GM12878 (cell line): ENCODE data around the gene CALHM3. TPM values are rescaled to one million over a fixed set of nuclear protein-coding genes. Genes with fewer than 3 reads are reported as not detected.

ENCODE experiments used
- ATAC-seq: fragments of 200-7000 bp; cut with Tn5 transposase; 3 replicates; pipeline ENCODE4 v1.9.1; 2020; ENCODE audit warnings: mild to moderate bottlenecking, moderate library complexity
- BruUV-seq: library from RNA; stranded (reverse); fragments of 400-500 nt; replicated peaks from 2 replicates; lab custom pipeline; 2021; lab: Mats Ljungman, UMichigan
- CTCF ChIA-PET: fragments of 300-600 bp; sonication (Branson Sonifier 250); formaldehyde crosslinking; extraction: SDS; loops from one replicate; lab custom pipeline; 2021; ENCODE audit warnings: inconsistent platforms; lab: Yijun Ruan, JAX
- POLR2A ChIA-PET: fragments of 350-600 bp; formaldehyde crosslinking; extraction: SDS; loops from one replicate; lab custom pipeline; 2021; ENCODE audit warnings: inconsistent platforms; lab: Charles Lee
- RAD21 ChIA-PET: fragments of 300-600 bp; sonication (Branson Sonifier 250); formaldehyde crosslinking; loops from one replicate; lab custom pipeline; 2023; ENCODE audit warnings: antibody characterized with exemption; ENCODE audit not compliant: unreplicated experiment; lab: Charles Lee
- SMC1A ChIA-PET: fragments of 300-600 bp; sonication (Branson Sonifier 250); formaldehyde crosslinking; loops from one replicate; lab custom pipeline; 2023; ENCODE audit not compliant: unreplicated experiment, uncharacterized antibody; lab: Charles Lee
- DNase-seq: peaks from one replicate; pipeline ENCODE4 v3.0.0-alpha.2; 2011; ENCODE audit warnings: low read depth, low spot score
- FAIRE-seq: peaks from 3 replicates; lab custom pipeline; 2011; peaks lifted over from hg19 to GRCh38; lab: Jason Lieb, UNC
- H2AFZ ChIP-seq: 2 replicates; pipeline ENCODE4 v1.6.0; 2011; ENCODE audit warnings: low read depth, low read length, control low read depth; ENCODE audit not compliant: control insufficient read depth
- H3K27ac ChIP-seq: 2 replicates; pipeline ENCODE4 v1.5.1; 2011; ENCODE audit warnings: control low read depth; ENCODE audit not compliant: control insufficient read depth, insufficient read depth
- H3K27me3 ChIP-seq, 2 experiments: replicated peaks in 1 of 2; 2 replicates each; pipeline versions ENCODE4 v1.6.0 to v1.6.1; 2011; ENCODE audit warnings: low read length in 1 of 2; ENCODE audit not compliant: control insufficient read depth in 2 of 2, insufficient read depth in 2 of 2
- H3K36me3 ChIP-seq, 2 experiments: 2 replicates each; pipeline ENCODE4 v1.5.1; 2011; ENCODE audit warnings: low read length in 1 of 2; ENCODE audit not compliant: control insufficient read depth in 2 of 2, insufficient read depth in 2 of 2
- H3K4me1 ChIP-seq: 2 replicates; pipeline ENCODE4 v1.6.1; 2011; ENCODE audit warnings: mild to moderate bottlenecking, low read length, moderate library complexity, mixed read lengths; ENCODE audit not compliant: control insufficient read depth, insufficient read depth
- H3K4me2 ChIP-seq: 2 replicates; pipeline ENCODE4 v1.6.0; 2011; ENCODE audit warnings: control low read depth; ENCODE audit not compliant: control insufficient read depth, insufficient read depth
- H3K4me3 ChIP-seq: fragments of 200-600 bp; sonication (generic); 2 replicates; pipeline ENCODE4 v1.5.1; 2016
- H3K79me2 ChIP-seq: 2 replicates; pipeline ENCODE4 v1.6.0; 2011; ENCODE audit warnings: low read length; ENCODE audit not compliant: control insufficient read depth, insufficient read depth
- H3K9ac ChIP-seq: 2 replicates; pipeline ENCODE4 v1.8.0; 2011; ENCODE audit warnings: low read length, control low read depth, mixed read lengths; ENCODE audit not compliant: control insufficient read depth, insufficient read depth
- H3K9me3 ChIP-seq: replicated peaks from 3 replicates; pipeline ENCODE4 v1.5.1; 2011; ENCODE audit warnings: mild to moderate bottlenecking, low read length; ENCODE audit not compliant: control insufficient read depth, insufficient read depth
- H4K20me1 ChIP-seq: 2 replicates; pipeline ENCODE4 v1.6.0; 2011; ENCODE audit not compliant: control insufficient read depth, insufficient read depth
- BCL11A ChIP-seq: IDR thresholded peaks from 2 replicates; pipeline ENCODE4 v1.6.1; 2011; ENCODE audit warnings: low read depth, low read length
- CBX3 ChIP-seq: fragments of 200-600 bp; sonication (generic); IDR thresholded peaks from 2 replicates; pipeline ENCODE4 v1.6.1; 2016; ENCODE audit warnings: low read depth, borderline replicate concordance
- CHD1 ChIP-seq: IDR thresholded peaks from 2 replicates; pipeline ENCODE4 v1.6.1; 2012; ENCODE audit warnings: low read depth, low read length, improper control_type of control experiment
- CREB1 ChIP-seq: IDR thresholded peaks from 2 replicates; pipeline ENCODE4 v1.6.1; 2012; ENCODE audit warnings: low read depth, mild to moderate bottlenecking, inconsistent platforms
- DPF2 ChIP-seq: fragments of 450-650 bp; IDR thresholded peaks from 2 replicates; pipeline ENCODE4 v1.6.1; 2017; ENCODE audit warnings: mild to moderate bottlenecking
- EGR1 ChIP-seq, 2 experiments: IDR thresholded peaks; 1 replicate in 1 of 2; 2 replicates in 1 of 2; pipeline ENCODE4 v1.6.1; 2011 to 2012; ENCODE audit warnings: low read depth in 2 of 2, low read length in 2 of 2, borderline replicate concordance in 1 of 2, mild to moderate bottlenecking in 1 of 2, moderate library complexity in 1 of 2
- EZH2 ChIP-seq: IDR thresholded peaks from 2 replicates; pipeline ENCODE4 v1.6.1; 2012; ENCODE audit warnings: low read depth, mild to moderate bottlenecking, control low read depth, inconsistent platforms, low read length, borderline replicate concordance; ENCODE audit not compliant: control insufficient read depth
- FOXM1 ChIP-seq: IDR thresholded peaks from 2 replicates; pipeline ENCODE4 v1.6.1; 2012; ENCODE audit warnings: low read depth, mild to moderate bottlenecking, inconsistent platforms, low read length, moderate library complexity
- HDAC6 ChIP-seq: fragments of 200-600 bp; sonication (generic); IDR thresholded peaks from one replicate; pipeline ENCODE4 v1.8.0; 2017; ENCODE audit warnings: antibody characterized with exemption; ENCODE audit not compliant: unreplicated experiment
- MTA3 ChIP-seq: IDR thresholded peaks from 2 replicates; pipeline ENCODE4 v1.6.1; 2012; ENCODE audit warnings: low read length, inconsistent platforms, borderline replicate concordance
- MXI1 ChIP-seq: fragments of 150-350 bp; IDR thresholded peaks from 2 replicates; pipeline ENCODE4 v1.6.1; 2011; ENCODE audit warnings: low read depth, mild to moderate bottlenecking, inconsistent platforms, low read length, improper control_type of control experiment
- RB1 ChIP-seq: fragments of 450-650 bp; formaldehyde crosslinking; IDR thresholded peaks from 2 replicates; pipeline ENCODE4 v1.6.1; 2017; ENCODE audit warnings: mild to moderate bottlenecking, borderline replicate concordance
- RELA ChIP-seq: fragments of 450-650 bp; IDR thresholded peaks from 2 replicates; pipeline ENCODE4 v1.8.0; 2014; ENCODE audit warnings: borderline replicate concordance; ENCODE audit not compliant: partially characterized antibody
- SIN3A ChIP-seq: IDR thresholded peaks from 2 replicates; pipeline ENCODE4 v1.6.1; 2012; ENCODE audit warnings: low read depth, low read length, improper control_type of control experiment
- SMC3 ChIP-seq: IDR thresholded peaks from 2 replicates; pipeline ENCODE4 v1.6.1; 2011; ENCODE audit warnings: low read length, improper control_type of control experiment, borderline replicate concordance
- SREBF1 ChIP-seq: IDR thresholded peaks from 2 replicates; pipeline ENCODE4 v1.6.1; 2012; ENCODE audit warnings: mild to moderate bottlenecking, low read length
- ZNF622 ChIP-seq: fragments of 450-650 bp; IDR thresholded peaks from 2 replicates; pipeline ENCODE4 v1.6.1; 2017; ENCODE audit warnings: mild to moderate bottlenecking, inconsistent platforms
- WGBS: methylation state at CpG from one replicate; pipeline ENCODE4 v1.1.6; 2016; ENCODE audit warnings: low lambda C conversion rate; ENCODE audit not compliant: insufficient replicate concordance, insufficient coverage; ENCODE audit errors: missing lambda C conversion rate; 5-methylcytosine and 5-hydroxymethylcytosine counted together
- in situ Hi-C: fragments of 300-500 bp; cut with MboI; formaldehyde crosslinking; loops from 9 replicates; pipeline ENCODE4 v1.14.3; 2018; ENCODE audit warnings: mixed read lengths
- intact Hi-C: fragments of 100-400 bp; cut with micrococcal nuclease; formaldehyde crosslinking; loops from one replicate; pipeline ENCODE4 v1.14.2; 2022; ENCODE audit not compliant: unreplicated experiment
- polyA plus RNA-seq, 11 experiments: library from polyadenylated mRNA; depleted of rRNA in 4 of 11; unstranded in 6 of 11; stranded (reverse) in 5 of 11; fragments of >200 nt; fragmentation: Nextera tagmentation in 4 of 11; fragmentation: Illumina TruSeq in 1 of 11; extraction: Ambion mirVana in 4 of 11; extraction: Trizol in 1 of 11; gene quantifications; 1 replicate in 1 of 11; 2 replicates in 10 of 11; pipeline versions ENCODE4 v1.2.1 to v1.2.3, GENCODE V29; 2011 to 2016; ENCODE audit warnings: inconsistent platforms in 2 of 11, missing spikeins in 2 of 11, low read depth in 1 of 11
- total RNA-seq, 4 experiments: library from RNA; depleted of rRNA in 3 of 4; stranded (reverse); fragments of >200 nt in 3 of 4; fragmentation: Illumina TruSeq in 1 of 4; extraction: Trizol in 1 of 4; gene quantifications; 2 replicates each; pipeline versions ENCODE4 v1.2.1 to v1.2.3, GENCODE V29; 2013 to 2021

CALHM3 gene
- total and polyA plus RNA-seq, 10 of the 15 experiments (the other 5 are each of a cell fraction or from before 2014, with no cell fraction given), result 0.03 to 0.42 (median 0.11) TPM; not detected in 5

DNA sequence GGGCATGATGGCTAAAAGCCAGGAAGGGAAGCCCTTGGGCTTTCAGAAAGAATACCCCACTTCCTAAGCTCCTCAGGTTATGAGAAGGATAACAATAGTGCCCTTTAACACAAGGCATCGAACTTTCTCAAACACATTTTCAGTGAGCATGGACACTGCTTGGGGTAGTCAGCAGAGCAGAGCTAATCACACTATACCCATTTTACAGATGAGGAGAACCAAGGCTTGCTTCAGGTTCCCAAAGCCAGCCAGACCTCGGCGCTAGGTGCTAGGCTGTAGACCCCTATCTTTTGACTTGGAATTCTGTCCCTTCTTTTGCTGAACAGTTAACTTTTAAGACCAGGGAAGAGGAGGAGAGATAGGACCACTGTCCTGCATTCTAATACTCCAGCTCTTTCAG, 16.3 kb upstream of the CALHM3 start:
- Histone ChIP-seq H3K79me2 (no peaks in the 10 kb centered on the region), H3K27ac (no peak overlapping the region), H3K4me1 (peaks cover 8% of the 10 kb centered on the region), H3K4me3 (no peak overlapping the region), H2AFZ (no peak overlapping the region), H3K36me3 (no peaks in the 10 kb centered on the region)
- ChIA-PET RAD21 (no interaction called here), CTCF (interaction anchor here (1.9 to 3.5 kb wide), 2 partner anchors 70 to 98 kb away, joined by 4 to 11 read pairs; no protein-coding TSS in a partner anchor), POLR2A (no interaction called here)
- DNase-seq (no peak), ATAC-seq (no peak), FAIRE-seq (no peak)
- BruUV-seq, result no TSS peak
- WGBS, result 51% methylated on average over 3 of the region's 3 CpGs
- no peak for TF ChIP-seq HDAC6
- TF ChIP-seq, all 136 proteins: peak for 0
- intact Hi-C loops, result no loop called here
- Histone ChIP-seq H4K20me1 (peaks cover 3% of the 10 kb centered on the region; the same call in 1 of the 2 replicates), H3K9ac (no peak overlapping the region), H3K4me2 (no peak overlapping the region), H3K9me3 (no peaks in the 10 kb centered on the region), H3K27me3 (peaks cover 15 to 18% of the 10 kb centered on the region in 2 experiments)
- in situ Hi-C loops, result no loop called here
- SMC1A ChIA-PET, result interaction anchor here (1.3 kb wide), 1 partner anchor 13 kb away, joined by 3 read pairs; no protein-coding TSS in a partner anchor

DNA sequence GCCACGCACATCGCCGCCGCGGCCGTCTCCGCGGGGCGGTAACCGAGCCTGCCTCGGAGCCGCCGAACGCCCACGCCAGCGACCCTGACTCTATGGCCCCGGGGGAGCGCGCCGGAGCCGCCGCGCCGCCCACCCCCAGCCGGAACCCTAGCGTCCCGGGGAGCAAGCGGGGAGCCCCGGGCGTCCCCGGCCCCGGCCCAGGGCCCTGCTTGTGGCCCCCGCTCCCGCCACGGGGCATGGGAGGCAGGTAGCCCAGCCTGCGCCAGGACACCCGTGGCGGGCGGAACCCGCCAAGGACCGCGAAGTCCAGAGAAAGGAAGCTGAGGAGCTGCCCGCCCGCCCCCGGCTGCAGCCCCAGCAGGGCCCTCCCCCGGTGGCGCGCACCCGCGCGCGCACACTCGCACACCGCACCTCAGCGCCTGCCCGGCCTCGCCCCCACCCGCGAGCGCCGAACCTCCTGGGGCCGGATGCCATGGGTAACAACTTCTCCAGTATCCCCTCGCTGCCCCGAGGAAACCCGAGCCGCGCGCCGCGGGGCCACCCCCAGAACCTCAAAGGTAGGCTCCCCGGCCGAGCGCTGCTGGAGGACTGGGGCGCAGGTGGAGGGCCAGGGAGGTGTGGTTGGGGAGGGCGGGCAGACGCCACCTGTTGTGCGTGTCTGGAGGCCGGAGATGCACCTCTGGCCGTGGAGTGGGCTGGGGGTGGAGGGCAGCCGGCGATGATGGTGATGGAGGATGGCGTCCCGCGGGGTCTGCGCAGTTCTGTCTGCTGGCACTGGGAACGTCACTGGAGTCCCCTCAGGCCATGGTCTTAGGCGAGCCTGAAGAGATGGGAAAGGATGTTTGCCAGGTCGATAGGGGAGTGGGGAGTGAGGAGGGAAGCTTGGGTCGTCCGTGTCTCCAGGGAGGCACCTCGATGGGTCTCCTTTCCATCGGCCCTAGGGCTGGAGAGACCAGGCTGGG, 15.2 kb upstream of the CALHM3 start:
- CTCF ChIA-PET, result interaction anchor here (1.8 to 3.5 kb wide), 4 partner anchors 48 to 99 kb away, joined by 6 to 11 read pairs (median 9); no protein-coding TSS in a partner anchor
- H3K27ac ChIP-seq, result no peak overlapping the region
- H3K4me1 ChIP-seq, result peaks cover 10% of the 10 kb centered on the region
- under 1% methylated on average over 63 of the region's 92 CpGs for WGBS
- H3K4me2 ChIP-seq, result peak overlapping the region; percentile 79
- peak overlapping the region; percentile 21; the same call in 1 of the 2 replicates for H2AFZ ChIP-seq
- BruUV-seq, result no TSS peak
- POLR2A ChIA-PET, result no interaction called here
- peaks cover 3% of the 10 kb centered on the region; the same call in 1 of the 2 replicates for H4K20me1 ChIP-seq
- RAD21 ChIA-PET, result interaction anchor here (0.9 to 1.4 kb wide), 3 partner anchors 11 to 303 kb away, joined by 3 read pairs; partner anchors contain the start of gene CALHM1
- peak overlapping the region; percentile 57; the same call in 1 of the 2 replicates for H3K4me3 ChIP-seq
- intact Hi-C loops (loop anchor here (2.0 kb wide), 1 partner anchor 49 kb away; no protein-coding TSS in a partner anchor), in situ Hi-C loops (no loop called here)
- no peaks in the 10 kb centered on the region for H3K36me3 ChIP-seq
- FAIRE-seq (no peak), DNase-seq (no peak), ATAC-seq (peak; percentile 44)
- H3K9ac ChIP-seq, result no peak overlapping the region
- SMC1A ChIA-PET, result no interaction called here
- H3K79me2 ChIP-seq, result no peaks in the 10 kb centered on the region
- no peaks in the 10 kb centered on the region for H3K9me3 ChIP-seq
- H3K27me3 ChIP-seq, result peaks cover 15% of the 10 kb centered on the region in 2 experiments
- TF ChIP-seq MTA3 (no peak), CHD1 (no peak), SMC3 (no peak), SIN3A (no peak), CREB1 (no peak), HDAC6 (no peak), EZH2 (no peak), EGR1 (IDR thresholded peaks at IDR 0.05; ENCODE audit: borderline replicate concordance in 1 of 2, low read depth in 2 of 2, low read length in 2 of 2) (peak in 1 of 2 experiments; percentile 37; a peak in 1 of 3 replicates), DPF2 (peak; percentile 63), CBX3 (no peak), BCL11A (no peak), SREBF1 (no peak), RB1 (no peak), RELA (no peak), ZNF622 (no peak), MXI1 (no peak), FOXM1 (no peak)
